GM12878 (cell line): ENCODE data around the gene EMP3. TPM values are rescaled to one million over a fixed set of nuclear protein-coding genes. Genes with fewer than 3 reads are reported as not detected.

Source experiments
- ATAC-seq: fragments of 200-7000 bp; cut with Tn5 transposase; 3 replicates; pipeline ENCODE4 v1.9.1; 2020; ENCODE audit warnings: mild to moderate bottlenecking, moderate library complexity
- BruUV-seq: library from RNA; stranded (reverse); fragments of 400-500 nt; replicated peaks from 2 replicates; lab custom pipeline; 2021; lab: Mats Ljungman, UMichigan
- CTCF ChIA-PET: fragments of 300-600 bp; sonication (Branson Sonifier 250); formaldehyde crosslinking; extraction: SDS; loops from one replicate; lab custom pipeline; 2021; ENCODE audit warnings: inconsistent platforms; lab: Yijun Ruan, JAX
- POLR2A ChIA-PET: fragments of 350-600 bp; formaldehyde crosslinking; extraction: SDS; loops from one replicate; lab custom pipeline; 2021; ENCODE audit warnings: inconsistent platforms; lab: Charles Lee
- RAD21 ChIA-PET: fragments of 300-600 bp; sonication (Branson Sonifier 250); formaldehyde crosslinking; loops from one replicate; lab custom pipeline; 2023; ENCODE audit warnings: antibody characterized with exemption; ENCODE audit not compliant: unreplicated experiment; lab: Charles Lee
- SMC1A ChIA-PET: fragments of 300-600 bp; sonication (Branson Sonifier 250); formaldehyde crosslinking; loops from one replicate; lab custom pipeline; 2023; ENCODE audit not compliant: unreplicated experiment, uncharacterized antibody; lab: Charles Lee
- DNase-seq: peaks from one replicate; pipeline ENCODE4 v3.0.0-alpha.2; 2011; ENCODE audit warnings: low read depth, low spot score
- FAIRE-seq: peaks from 3 replicates; lab custom pipeline; 2011; peaks lifted over from hg19 to GRCh38; lab: Jason Lieb, UNC
- H2AFZ ChIP-seq: 2 replicates; pipeline ENCODE4 v1.6.0; 2011; ENCODE audit warnings: low read depth, low read length, control low read depth; ENCODE audit not compliant: control insufficient read depth
- H3K27ac ChIP-seq: 2 replicates; pipeline ENCODE4 v1.5.1; 2011; ENCODE audit warnings: control low read depth; ENCODE audit not compliant: control insufficient read depth, insufficient read depth
- H3K27me3 ChIP-seq, 2 experiments: replicated peaks in 1 of 2; 2 replicates each; pipeline versions ENCODE4 v1.6.0 to v1.6.1; 2011; ENCODE audit warnings: low read length in 1 of 2; ENCODE audit not compliant: control insufficient read depth in 2 of 2, insufficient read depth in 2 of 2
- H3K36me3 ChIP-seq, 2 experiments: 2 replicates each; pipeline ENCODE4 v1.5.1; 2011; ENCODE audit warnings: low read length in 1 of 2; ENCODE audit not compliant: control insufficient read depth in 2 of 2, insufficient read depth in 2 of 2
- H3K4me1 ChIP-seq: 2 replicates; pipeline ENCODE4 v1.6.1; 2011; ENCODE audit warnings: mild to moderate bottlenecking, low read length, moderate library complexity, mixed read lengths; ENCODE audit not compliant: control insufficient read depth, insufficient read depth
- H3K4me2 ChIP-seq: 2 replicates; pipeline ENCODE4 v1.6.0; 2011; ENCODE audit warnings: control low read depth; ENCODE audit not compliant: control insufficient read depth, insufficient read depth
- H3K4me3 ChIP-seq: fragments of 200-600 bp; sonication (generic); 2 replicates; pipeline ENCODE4 v1.5.1; 2016
- H3K79me2 ChIP-seq: 2 replicates; pipeline ENCODE4 v1.6.0; 2011; ENCODE audit warnings: low read length; ENCODE audit not compliant: control insufficient read depth, insufficient read depth
- H3K9ac ChIP-seq: 2 replicates; pipeline ENCODE4 v1.8.0; 2011; ENCODE audit warnings: low read length, control low read depth, mixed read lengths; ENCODE audit not compliant: control insufficient read depth, insufficient read depth
- H3K9me3 ChIP-seq: replicated peaks from 3 replicates; pipeline ENCODE4 v1.5.1; 2011; ENCODE audit warnings: mild to moderate bottlenecking, low read length; ENCODE audit not compliant: control insufficient read depth, insufficient read depth
- H4K20me1 ChIP-seq: 2 replicates; pipeline ENCODE4 v1.6.0; 2011; ENCODE audit not compliant: control insufficient read depth, insufficient read depth
- BACH1 ChIP-seq: fragments of 450-650 bp; IDR thresholded peaks from 2 replicates; pipeline ENCODE4 v1.6.1; 2017; ENCODE audit warnings: mild to moderate bottlenecking, borderline replicate concordance
- BMI1 ChIP-seq: fragments of 450-650 bp; IDR thresholded peaks from 2 replicates; pipeline ENCODE4 v1.6.1; 2016; ENCODE audit warnings: mild to moderate bottlenecking, moderate library complexity, borderline replicate concordance
- CBFB ChIP-seq: IDR thresholded peaks from 2 replicates; pipeline ENCODE4 v1.6.1; 2016; ENCODE audit warnings: antibody characterized with exemption, low read depth
- EP300 ChIP-seq, 2 experiments: fragments of 150-350 bp in 1 of 2; IDR thresholded peaks; 2 replicates each; pipeline ENCODE4 v1.6.1; 2011 to 2012; ENCODE audit warnings: low read depth in 2 of 2, low read length in 2 of 2, borderline replicate concordance in 1 of 2, improper control_type of control experiment in 1 of 2, inconsistent platforms in 1 of 2; ENCODE audit not compliant: control insufficient read depth in 1 of 2
- IKZF2 ChIP-seq, 2 experiments: fragments of 450-650 bp; IDR thresholded peaks; 2 replicates each; pipeline ENCODE4 v1.6.1; 2017; ENCODE audit warnings: mild to moderate bottlenecking in 2 of 2, moderate library complexity in 2 of 2
- LARP7 ChIP-seq: fragments of 450-650 bp; IDR thresholded peaks from 2 replicates; pipeline ENCODE4 v1.6.1; 2017; ENCODE audit warnings: mild to moderate bottlenecking
- NFIC ChIP-seq: IDR thresholded peaks from 2 replicates; pipeline ENCODE4 v1.6.1; 2012; ENCODE audit warnings: low read depth, mild to moderate bottlenecking, inconsistent platforms, low read length, moderate library complexity
- NR2F1 ChIP-seq: fragments of 450-650 bp; conservative IDR thresholded peaks from 2 replicates; pipeline ENCODE4 v1.6.1; 2017; ENCODE audit warnings: mild to moderate bottlenecking
- RUNX3 ChIP-seq: IDR thresholded peaks from 2 replicates; pipeline ENCODE4 v1.6.1; 2012; ENCODE audit warnings: low read length, inconsistent platforms
- SKIL ChIP-seq: fragments of 450-650 bp; IDR thresholded peaks from 2 replicates; pipeline ENCODE4 v1.6.1; 2017; ENCODE audit warnings: mild to moderate bottlenecking, low read depth, inconsistent platforms; ENCODE audit not compliant: poor library complexity, severe bottlenecking
- SUPT20H ChIP-seq: IDR thresholded peaks from 2 replicates; pipeline ENCODE4 v1.6.1; 2011; ENCODE audit warnings: low read depth, mild to moderate bottlenecking, low read length, moderate library complexity, borderline replicate concordance; ENCODE audit not compliant: control insufficient read depth
- TARDBP ChIP-seq: IDR thresholded peaks from 2 replicates; pipeline ENCODE4 v1.6.1; 2016; ENCODE audit warnings: borderline replicate concordance
- ZNF687 ChIP-seq: fragments of 450-650 bp; IDR thresholded peaks from 2 replicates; pipeline ENCODE4 v1.6.1; 2017; ENCODE audit warnings: mild to moderate bottlenecking, moderate library complexity
- WGBS: methylation state at CpG from one replicate; pipeline ENCODE4 v1.1.6; 2016; ENCODE audit warnings: low lambda C conversion rate; ENCODE audit not compliant: insufficient replicate concordance, insufficient coverage; ENCODE audit errors: missing lambda C conversion rate; 5-methylcytosine and 5-hydroxymethylcytosine counted together
- in situ Hi-C: fragments of 300-500 bp; cut with MboI; formaldehyde crosslinking; loops from 9 replicates; pipeline ENCODE4 v1.14.3; 2018; ENCODE audit warnings: mixed read lengths
- intact Hi-C: fragments of 100-400 bp; cut with micrococcal nuclease; formaldehyde crosslinking; loops from one replicate; pipeline ENCODE4 v1.14.2; 2022; ENCODE audit not compliant: unreplicated experiment
- polyA plus RNA-seq, 11 experiments: library from polyadenylated mRNA; depleted of rRNA in 4 of 11; unstranded in 6 of 11; stranded (reverse) in 5 of 11; fragments of >200 nt; fragmentation: Nextera tagmentation in 4 of 11; fragmentation: Illumina TruSeq in 1 of 11; extraction: Ambion mirVana in 4 of 11; extraction: Trizol in 1 of 11; gene quantifications; 1 replicate in 1 of 11; 2 replicates in 10 of 11; pipeline versions ENCODE4 v1.2.1 to v1.2.3, GENCODE V29; 2011 to 2016; ENCODE audit warnings: inconsistent platforms in 2 of 11, missing spikeins in 2 of 11, low read depth in 1 of 11
- total RNA-seq, 4 experiments: library from RNA; depleted of rRNA in 3 of 4; stranded (reverse); fragments of >200 nt in 3 of 4; fragmentation: Illumina TruSeq in 1 of 4; extraction: Trizol in 1 of 4; gene quantifications; 2 replicates each; pipeline versions ENCODE4 v1.2.1 to v1.2.3, GENCODE V29; 2013 to 2021

EMP3 gene
- total and polyA plus RNA-seq, 10 of the 15 experiments (the other 5 are each of a cell fraction or from before 2014, with no cell fraction given) = 53.2 to 224 (median 134) TPM

- TF ChIP-seq LARP7 = peak; percentile 55; the same call in 1 of the 2 replicates
- no peak for TF ChIP-seq BMI1
- TF ChIP-seq BACH1 = no peak
- no peak; the same call in 1 of the 2 replicates for TF ChIP-seq NFIC
- TF ChIP-seq, all 136 proteins: peak for 27
These were observed at the start of gene EMP3 (continued) for GRCh38 chr19:48325265-48325910.

DNA sequence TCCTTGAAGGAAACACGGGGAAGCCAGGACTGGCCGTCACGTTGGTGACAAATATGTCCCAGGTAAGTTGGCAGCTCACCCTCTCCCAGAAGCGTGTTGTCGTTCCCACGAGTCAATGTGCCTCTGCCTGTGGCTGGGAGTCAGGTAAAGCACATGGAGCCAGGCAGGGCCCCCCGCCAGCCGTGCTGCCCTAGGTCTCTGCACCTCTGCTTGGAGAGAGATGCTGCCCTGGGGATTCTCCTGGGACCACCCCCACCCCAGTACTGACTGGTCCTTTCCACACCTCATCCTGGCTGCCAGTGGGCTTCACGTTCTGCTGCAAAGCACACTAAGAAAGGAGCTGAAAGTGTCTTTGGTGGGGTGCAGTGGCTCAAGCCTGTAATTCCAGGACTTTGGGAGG lies 45.6 kb upstream of the EMP3 start:
- no peaks in the 10 kb centered on the region for H3K4me1 ChIP-seq
- BruUV-seq = no TSS peak

More for the DNA sequence above, 45.6 kb upstream of the EMP3 start:
- in situ Hi-C loops = no loop called here
- intact Hi-C loops = no loop called here
- Histone ChIP-seq H3K9me3 (peaks cover 4% of the 10 kb centered on the region; the same call in 2 of the 3 replicates), H3K9ac (no peak overlapping the region), H2AFZ (no peak overlapping the region), H3K27me3 (no peaks in the 10 kb centered on the region), H3K36me3 (no peaks in the 10 kb centered on the region), H3K4me3 (no peak overlapping the region), H3K27ac (no peak overlapping the region), H3K79me2 (no peaks in the 10 kb centered on the region), H3K4me2 (no peak overlapping the region), H4K20me1 (no peaks in the 10 kb centered on the region)
- ChIA-PET CTCF (interaction anchor here (1.1 kb wide), 1 partner anchor 14 kb away, joined by 3 read pairs; no protein-coding TSS in a partner anchor), POLR2A (no interaction called here), RAD21 (no interaction called here), SMC1A (interaction anchor here (1.0 kb wide), 2 partner anchors 11 to 304 kb away, joined by 3 read pairs; no protein-coding TSS in a partner anchor)
- FAIRE-seq (no peak), ATAC-seq (no peak), DNase-seq (no peak)
- no peak for TF ChIP-seq NR2F1
- no peak for TF ChIP-seq TARDBP
- TF ChIP-seq IKZF2 (IDR thresholded peaks at IDR 0.05) = no peak
- TF ChIP-seq CBFB = no peak
- TF ChIP-seq EP300 (IDR thresholded peaks at IDR 0.05; ENCODE audit: borderline replicate concordance in 1 of 2, control insufficient read depth in 1 of 2, low read depth in 2 of 2, low read length in 2 of 2) = no peak
- TF ChIP-seq SUPT20H = no peak
- no peak for TF ChIP-seq ZNF687
- TF ChIP-seq RUNX3 = no peak
- no peak for TF ChIP-seq SKIL
- WGBS = 37% methylated on average over 9 of the region's 9 CpGs
